Stimulated activated CD8-positive, alpha-beta memory T cell treated with anti-CD3 and anti-CD28 coated beads, Interleukin-12 subunit alpha, Interleukin-12 subunit beta, amount 100 ng/mL, for 24 hours (primary cell): Measurements from ENCODE around the gene ADARB2.
"Not testable (repeated sequence)": the region's sequence is repeated elsewhere in the genome, so short reads cannot be mapped to it uniquely, and the experiment has no call there.

ENCODE experiments used
- DNase-seq: peaks from one replicate; pipeline ENCODE4 v3.0.0-alpha.2; 2020; ENCODE audit errors: extremely low read depth

The ADARB2 gene

DNA sequence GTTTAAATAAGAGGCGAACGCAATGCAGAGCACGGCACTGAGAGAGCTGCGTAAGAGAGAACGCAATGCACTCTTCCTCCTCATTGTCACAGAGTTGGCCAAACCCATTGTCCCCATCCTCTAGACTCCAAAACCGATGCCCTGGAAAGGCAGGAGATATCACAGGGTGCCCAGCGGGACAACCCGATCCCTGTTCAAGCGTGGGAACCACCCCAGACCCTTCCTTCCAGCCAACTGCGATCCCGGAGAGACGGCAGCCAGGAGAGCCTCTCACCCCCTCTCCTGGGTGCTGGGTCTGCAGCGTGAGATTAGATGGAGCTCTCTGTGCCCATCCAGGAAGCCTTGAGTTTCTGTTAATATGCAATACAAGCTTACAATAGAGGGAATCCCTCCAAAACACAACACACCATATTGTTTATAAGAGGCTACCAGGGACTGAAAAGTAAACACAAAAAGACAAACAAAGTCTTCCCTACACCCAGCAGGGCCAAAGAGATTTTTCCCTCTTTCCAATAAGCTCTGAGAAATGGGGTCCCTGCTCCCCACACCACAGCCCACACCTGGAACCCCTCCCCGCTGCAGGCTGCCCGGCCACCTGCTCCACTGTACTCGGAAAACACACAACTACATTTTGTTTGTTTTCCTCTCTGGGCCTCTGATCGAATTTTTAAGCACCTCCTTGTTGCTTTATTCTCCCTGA is 187.6 kb downstream of the ADARB2 start:
- DNase-seq: no peak

DNA sequence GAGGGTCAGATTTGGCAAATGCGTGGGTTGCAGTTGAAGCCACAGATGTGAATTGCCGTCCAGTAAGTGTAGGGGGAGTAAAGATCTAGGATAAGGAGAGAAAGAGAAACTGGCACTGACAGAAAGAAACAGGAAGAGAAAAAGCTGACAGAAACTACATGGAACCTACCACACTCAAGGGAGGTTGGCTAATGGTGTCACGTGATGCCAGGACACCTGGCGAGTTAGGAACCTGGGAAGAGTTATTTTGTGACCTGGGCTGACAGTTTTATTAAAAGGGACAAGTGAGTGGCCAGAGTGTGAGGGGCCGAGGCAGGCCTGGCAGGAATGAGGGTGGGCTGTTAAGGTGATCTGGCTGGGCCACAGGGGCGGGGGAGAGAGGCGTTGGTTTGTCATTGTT is 188.7 kb downstream of the ADARB2 start:
- no peak for DNase-seq

DNA sequence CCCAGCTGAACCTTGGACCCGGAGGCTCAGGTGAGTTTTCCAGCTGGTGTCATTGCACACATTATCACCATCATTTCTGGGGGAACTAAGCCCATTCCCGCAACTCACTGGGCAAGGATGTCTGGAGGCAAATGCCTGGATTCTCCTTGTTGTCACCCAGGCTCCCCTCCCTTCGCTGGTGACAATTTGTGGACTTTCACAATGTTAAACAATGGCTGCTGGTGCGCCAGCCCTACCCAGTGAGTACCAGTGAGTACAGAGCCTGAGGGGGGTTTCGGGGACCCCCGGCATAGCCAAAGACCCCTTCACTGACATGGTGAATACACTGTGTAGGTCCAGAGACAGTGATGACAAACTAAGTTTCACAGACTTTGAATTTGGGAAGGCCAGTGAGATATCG is 189.2 kb downstream of the ADARB2 start:
- no peak for DNase-seq

DNA sequence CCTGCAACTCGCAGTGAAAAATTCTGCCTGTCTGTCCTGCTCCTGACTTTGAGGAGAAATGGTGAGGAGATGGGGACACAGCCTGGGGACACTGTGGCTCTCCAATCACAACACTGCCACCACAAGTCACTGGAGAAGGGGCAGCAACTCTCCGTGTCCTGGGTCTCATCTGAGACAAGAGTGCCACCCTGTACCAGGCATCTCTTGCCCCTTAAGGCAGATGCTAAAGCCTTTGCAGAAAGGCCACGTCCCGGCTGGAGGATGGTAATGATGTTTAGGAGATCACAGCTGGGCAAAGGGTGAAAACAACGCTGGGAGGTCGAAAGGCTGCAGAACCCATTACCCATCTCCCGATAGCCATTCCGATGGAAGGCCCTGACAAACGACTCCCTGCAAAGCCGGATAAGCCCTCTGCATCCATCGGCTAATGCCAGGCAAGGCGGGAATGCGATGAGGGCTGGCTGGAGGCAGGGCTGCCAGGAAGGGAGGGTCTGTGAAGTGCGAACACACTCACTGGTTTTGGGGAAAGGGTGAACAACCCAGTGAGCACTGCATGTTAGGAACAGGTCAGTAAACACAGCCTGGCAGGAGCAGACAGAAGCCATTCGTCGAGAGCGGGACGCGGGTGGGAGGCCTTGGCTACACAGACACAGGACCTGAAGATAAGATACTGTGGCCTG is 190.8 kb downstream of the ADARB2 start:
- no peak for DNase-seq

DNA sequence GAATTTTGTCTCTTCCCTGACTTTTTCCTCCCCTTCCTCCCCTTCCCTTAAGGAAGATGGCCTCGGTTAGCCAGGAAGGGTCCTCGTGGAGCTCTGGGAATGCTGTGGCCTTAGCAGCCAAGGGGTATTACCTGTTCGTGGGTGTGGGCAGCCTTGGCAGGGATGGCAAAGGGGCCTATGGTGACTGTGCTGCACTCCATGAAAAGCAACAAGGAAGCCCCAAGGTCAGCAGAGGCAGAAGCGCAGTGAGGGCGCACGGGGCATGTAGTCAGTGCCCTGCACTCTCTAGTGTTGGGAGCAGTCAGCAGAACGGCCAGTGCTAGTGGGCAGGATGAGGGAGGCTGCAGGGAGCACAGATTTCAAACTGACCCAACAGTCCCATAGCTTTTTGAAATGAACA is 191.8 kb downstream of the ADARB2 start:
- no peak for DNase-seq

DNA sequence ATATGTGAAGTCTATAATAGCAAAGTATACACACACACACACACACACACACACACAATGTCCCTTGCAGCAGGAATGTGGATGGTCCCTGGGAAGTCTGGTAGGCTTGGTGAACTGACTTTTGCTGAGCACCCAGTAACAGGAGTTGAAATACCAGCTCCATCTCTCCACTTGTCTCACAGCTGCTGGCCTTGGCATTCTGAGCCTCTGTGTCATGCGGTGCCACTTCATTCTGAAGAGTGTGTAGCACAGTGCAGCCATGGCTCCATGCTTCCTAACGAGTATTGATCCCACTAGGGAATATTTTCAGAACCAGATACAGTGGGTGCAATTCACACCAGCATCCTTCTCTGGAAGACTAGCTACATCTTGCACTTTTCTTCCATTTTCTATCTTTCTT is 192.4 kb downstream of the ADARB2 start:
- no peak for DNase-seq

DNA sequence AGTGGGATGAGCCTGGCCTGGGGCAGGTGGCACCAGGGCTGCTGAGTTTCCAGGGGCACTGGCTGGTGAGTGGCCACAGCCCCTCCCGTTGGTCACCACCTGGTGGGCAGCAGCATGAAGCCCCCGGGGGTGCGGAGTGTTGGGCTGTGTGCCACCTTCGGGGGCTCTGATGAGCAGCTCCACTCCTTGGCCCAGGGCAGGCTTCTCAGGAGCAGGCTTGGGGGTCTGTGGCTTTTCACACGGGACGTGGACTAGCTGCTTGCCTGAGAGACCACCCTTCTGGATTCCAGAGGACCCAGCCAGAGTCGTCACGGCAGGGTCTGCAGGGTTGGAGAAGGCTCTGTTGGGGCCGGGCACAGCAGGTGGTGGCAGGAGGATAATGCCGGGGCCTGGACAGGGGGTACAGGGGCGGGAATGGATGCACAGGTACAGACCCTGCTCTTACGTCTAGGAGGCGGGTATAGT is 193.1 kb downstream of the ADARB2 start:
- no peak for DNase-seq

GRCh38 chr10:1543596-1543995 is 193.7 kb downstream of the ADARB2 start:
- no peak for DNase-seq

GRCh38 chr10:1542941-1543340 is 194.4 kb downstream of the ADARB2 start:
- no peak for DNase-seq

DNA sequence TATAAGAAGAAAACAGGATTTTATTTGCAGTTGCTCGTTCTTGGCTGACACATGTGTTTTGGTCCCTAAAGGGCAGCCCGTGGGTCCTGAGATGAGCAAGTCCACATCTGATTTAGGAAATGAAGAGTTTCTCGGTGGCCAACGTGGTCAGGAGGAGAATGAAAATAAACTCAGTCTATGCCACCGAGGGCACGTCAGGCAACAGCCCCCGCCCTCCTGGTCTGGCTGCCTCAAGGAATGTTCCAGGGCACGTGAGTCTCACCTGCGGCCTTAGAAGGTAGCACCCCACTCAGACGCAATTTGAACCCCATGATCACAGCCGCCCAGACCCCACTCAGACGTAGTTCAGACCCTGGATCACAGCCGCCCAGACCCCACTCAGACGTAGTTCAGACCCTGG is 197.2 kb downstream of the ADARB2 start:
- no peak for DNase-seq

DNA sequence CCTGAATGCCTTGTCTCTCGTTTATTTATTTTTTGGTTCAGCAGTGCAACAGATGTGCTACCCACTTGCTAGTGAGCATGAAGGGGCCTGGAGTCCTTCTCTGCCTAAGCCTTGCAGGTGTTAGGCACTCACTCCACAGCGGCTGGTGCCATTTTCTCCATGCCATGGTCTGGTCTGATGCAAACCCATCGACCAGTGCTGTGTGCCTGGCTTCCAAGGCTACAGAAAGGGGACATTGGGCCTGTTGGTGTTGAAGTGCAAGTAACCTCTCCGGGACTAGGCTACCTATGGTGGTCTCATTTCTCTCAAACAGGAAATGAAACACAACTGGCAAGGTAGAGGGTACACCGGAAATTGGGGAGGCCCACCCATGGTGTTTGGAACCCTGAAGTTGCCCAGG is 198.1 kb downstream of the ADARB2 start:
- DNase-seq: no peak

DNA sequence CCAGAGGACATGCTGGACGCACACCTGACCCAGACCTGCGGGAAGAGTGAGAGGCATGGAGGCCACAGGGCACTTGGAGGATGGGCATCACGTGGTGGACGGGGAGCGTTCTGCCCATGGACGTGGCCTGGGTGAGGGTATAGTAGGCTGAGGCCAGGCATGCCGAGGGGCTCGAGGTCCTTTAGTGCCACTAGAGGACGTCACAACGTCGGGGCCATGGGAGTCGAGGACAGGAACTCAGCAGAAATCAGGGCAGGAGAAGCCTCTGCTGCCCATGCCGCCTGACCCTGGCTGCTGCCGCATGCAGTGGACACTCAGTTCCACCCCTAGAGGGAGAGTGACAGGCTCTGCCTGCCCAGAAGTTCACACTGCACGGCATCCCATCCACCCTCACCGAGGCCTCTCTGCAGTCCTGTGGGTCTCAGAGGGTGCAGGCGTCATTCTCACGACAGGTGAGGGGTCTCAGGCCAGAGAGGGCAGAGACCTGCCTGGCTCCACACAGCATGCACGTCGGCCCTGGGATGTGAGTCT is 198.7 kb downstream of the ADARB2 start:
- DNase-seq: no peak

GRCh38 chr10:1538121-1538520 is 199.2 kb downstream of the ADARB2 start:
- no peak for DNase-seq

GRCh38 chr10:1537449-1537848 is 199.9 kb downstream of the ADARB2 start:
- DNase-seq: not testable (repeated sequence)

DNA sequence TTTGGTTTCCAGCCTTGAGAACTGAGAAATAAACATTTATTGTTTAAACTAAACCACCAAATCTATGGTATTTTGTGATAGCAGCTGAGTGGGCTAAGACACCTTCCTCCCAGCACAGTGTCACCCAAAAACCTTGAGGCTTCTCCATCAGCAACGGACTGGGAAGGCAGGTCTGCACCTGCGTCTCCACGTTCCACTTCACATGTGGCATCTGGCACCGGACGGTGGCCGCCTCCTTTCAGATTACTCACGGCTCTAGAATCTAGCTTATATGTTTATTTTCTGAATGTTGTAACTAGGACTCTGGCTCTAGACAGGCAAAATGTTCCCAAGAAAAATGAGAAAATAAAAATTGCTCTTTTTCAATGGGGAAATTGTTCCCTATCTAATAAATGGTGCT is 201.0 kb downstream of the ADARB2 start:
- no peak for DNase-seq

GRCh38 chr10:1535301-1535965 is 201.9 kb downstream of the ADARB2 start:
- no peak for DNase-seq

GRCh38 chr10:1534820-1535219 is 202.5 kb downstream of the ADARB2 start:
- no peak for DNase-seq

GRCh38 chr10:1532636-1533035 is 204.7 kb downstream of the ADARB2 start:
- DNase-seq: no peak

DNA sequence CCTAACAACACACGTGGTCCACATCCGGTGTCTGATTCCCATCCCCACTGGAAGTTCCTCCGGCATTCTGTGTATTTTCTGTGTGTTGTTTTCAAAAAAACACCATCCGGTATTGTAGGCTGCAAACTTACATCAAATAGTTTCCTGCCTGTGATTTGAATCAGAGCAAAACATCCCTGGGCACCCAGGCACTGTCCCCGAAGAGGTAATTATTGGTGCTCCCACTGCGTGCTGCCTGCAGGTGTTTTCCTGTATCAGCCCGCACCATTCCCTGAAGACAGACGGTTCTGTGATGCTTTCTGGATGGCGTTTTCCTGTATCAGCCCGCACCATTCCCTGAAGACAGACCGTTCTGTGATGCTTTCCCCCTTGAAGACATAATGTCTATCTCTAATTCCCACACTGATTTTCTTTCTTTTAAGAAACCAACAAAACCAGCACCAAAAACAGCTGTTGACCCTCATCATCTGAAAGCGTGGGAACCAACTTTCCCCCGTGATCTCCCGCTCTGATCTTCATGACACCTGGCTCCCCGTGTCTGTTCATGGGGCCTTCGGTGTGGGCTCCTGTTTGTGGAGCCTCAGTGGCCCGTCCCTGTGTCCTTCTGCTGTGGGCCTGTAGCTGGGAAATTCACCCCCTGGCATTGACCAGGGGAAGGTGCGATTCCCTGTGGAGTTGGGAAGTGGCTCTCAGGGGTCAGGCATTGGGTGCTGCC is 205.3 kb downstream of the ADARB2 start:
- no peak for DNase-seq

GRCh38 chr10:1530871-1531517 is 206.3 kb downstream of the ADARB2 start:
- no peak for DNase-seq

DNA sequence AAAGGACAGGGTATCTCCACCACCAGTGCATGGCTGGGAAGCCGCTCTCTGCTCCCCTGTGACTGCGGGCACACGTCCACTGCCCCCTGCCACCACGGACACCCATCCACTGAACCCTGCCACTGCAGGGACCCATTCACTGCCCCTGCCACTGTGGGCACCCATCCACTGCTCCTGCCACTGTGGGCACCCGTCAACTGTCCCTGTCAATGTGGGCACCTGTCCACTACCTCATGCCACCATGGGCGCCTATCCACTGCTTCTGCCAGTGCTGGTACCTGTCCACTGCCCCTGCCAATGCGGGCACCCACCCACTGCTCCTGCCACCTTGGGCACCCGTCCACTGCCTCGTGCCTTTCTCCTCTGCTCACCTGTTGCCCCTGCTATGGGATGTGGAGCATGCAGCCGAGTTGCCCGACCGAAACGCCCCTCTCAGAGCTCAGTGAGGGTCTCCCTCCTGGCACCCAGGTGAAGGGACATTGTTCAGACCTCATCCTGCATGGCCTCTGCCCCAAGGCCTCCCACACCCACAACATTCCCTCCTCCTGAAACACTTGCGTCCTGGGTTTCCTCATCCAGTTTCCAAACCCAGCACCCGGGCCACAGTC is 207.4 kb downstream of the ADARB2 start:
- DNase-seq: no peak
